A549 (cell line): ENCODE data around the gene KLHDC7B. TPM values are rescaled to one million over a fixed set of nuclear protein-coding genes. Genes with fewer than 3 reads are reported as not detected.
A peak's percentile ranks its signal among the peaks of the same experiment; 100 is the strongest.

ENCODE experiments used
- ATAC-seq, 2 experiments: fragments of 200-7000 bp in 1 of 2; fragments of >200 bp in 1 of 2; cut with Nextera tagmentation in 1 of 2; cut with Tn5 transposase in 1 of 2; 3 replicates each; pipeline versions ENCODE4 v1.8.0 to v1.9.1; 2018 to 2020; ENCODE audit warnings: mild to moderate bottlenecking in 1 of 2, moderate library complexity in 1 of 2
- CTCF ChIA-PET: fragments of 300-600 bp; sonication (Branson Sonifier 250); formaldehyde crosslinking; extraction: SDS; loops from one replicate; lab custom pipeline; 2021; ENCODE audit warnings: antibody characterized with exemption, inconsistent platforms; lab: Yijun Ruan, JAX
- POLR2A ChIA-PET: fragments of 350-600 bp; formaldehyde crosslinking; extraction: SDS; loops from one replicate; lab custom pipeline; 2021; ENCODE audit warnings: antibody characterized with exemption, inconsistent platforms; lab: Yijun Ruan, JAX
- DNase-seq, 2 experiments: peaks; one replicate each; pipeline versions ENCODE4 v3.0.0 to v3.0.0-alpha.2; 2011 to 2016; ENCODE audit warnings: low read depth in 1 of 2, low spot score in 1 of 2
- FAIRE-seq: peaks from 2 replicates; lab custom pipeline; 2011; peaks lifted over from hg19 to GRCh38; lab: Jason Lieb, UNC
- H3K27ac ChIP-seq, 2 experiments: fragments of >200 bp; sonication (Bioruptor Twin); formaldehyde crosslinking; 3 replicates each; pipeline ENCODE4 v1.5.1; 2016 to 2017
- H3K4me1 ChIP-seq: fragments of >200 bp; sonication (Bioruptor Twin); formaldehyde crosslinking; 3 replicates; pipeline ENCODE4 v1.6.1; 2016
- H3K4me2 ChIP-seq: fragments of >200 bp; sonication (Bioruptor Twin); formaldehyde crosslinking; 3 replicates; pipeline ENCODE4 v1.6.1; 2016
- H3K4me3 ChIP-seq: fragments of >200 bp; sonication (Bioruptor Twin); formaldehyde crosslinking; 3 replicates; pipeline ENCODE4 v1.5.1; 2016
- H3K9me3 ChIP-seq: fragments of >200 bp; sonication (Bioruptor Twin); formaldehyde crosslinking; 3 replicates; pipeline ENCODE4 v1.6.1; 2016
- CEBPB ChIP-seq, 2 experiments: fragments of >200 bp in 1 of 2; sonication (Bioruptor Twin) in 1 of 2; formaldehyde crosslinking in 1 of 2; IDR thresholded peaks; 2 replicates each; pipeline ENCODE4 v1.6.1; 2012 to 2016
- ESRRA ChIP-seq: fragments of 150-350 bp; IDR thresholded peaks from 2 replicates; pipeline ENCODE4 v1.6.1; 2014; ENCODE audit warnings: mild to moderate bottlenecking, low read length, borderline replicate concordance
- GATA3 ChIP-seq: IDR thresholded peaks from 2 replicates; pipeline ENCODE4 v1.6.1; 2012; ENCODE audit warnings: borderline replicate concordance
- MAFK ChIP-seq: fragments of 450-650 bp; IDR thresholded peaks from 2 replicates; pipeline ENCODE4 v1.6.1; 2014; ENCODE audit not compliant: partially characterized antibody
- MAZ ChIP-seq: fragments of 150-350 bp; IDR thresholded peaks from 2 replicates; pipeline ENCODE4 v1.6.1; 2014; ENCODE audit warnings: antibody characterized with exemption, low read depth, low read length, borderline replicate concordance
- RAD21 ChIP-seq, 2 experiments: fragments of >200 bp in 1 of 2; sonication (Bioruptor Twin) in 1 of 2; formaldehyde crosslinking in 1 of 2; IDR thresholded peaks in 1 of 2; conservative IDR thresholded peaks in 1 of 2; 2 replicates in 1 of 2; 3 replicates in 1 of 2; pipeline ENCODE4 v1.6.1; 2012 to 2018; ENCODE audit warnings: inconsistent platforms in 1 of 2
- RFX5 ChIP-seq: fragments of 450-650 bp; IDR thresholded peaks from 2 replicates; pipeline ENCODE4 v1.7.1; 2014; ENCODE audit warnings: antibody characterized with exemption, mild to moderate bottlenecking, moderate library complexity
- RNF2 ChIP-seq: fragments of 200-600 bp; sonication (generic); IDR thresholded peaks from 2 replicates; pipeline ENCODE4 v1.6.1; 2016; ENCODE audit warnings: low read depth, mild to moderate bottlenecking, antibody characterized with exemption, moderate library complexity, borderline replicate concordance
- ZFP36 ChIP-seq: fragments of 450-650 bp; IDR thresholded peaks from 2 replicates; pipeline ENCODE4 v1.6.1; 2014; ENCODE audit warnings: borderline replicate concordance; ENCODE audit not compliant: partially characterized antibody
- WGBS: methylation state at CpG from one replicate; pipeline ENCODE4 v1.1.6; 2017; ENCODE audit errors: missing lambda C conversion rate; 5-methylcytosine and 5-hydroxymethylcytosine counted together
- polyA plus RNA-seq, 4 experiments: library from polyadenylated mRNA; depleted of rRNA in 3 of 4; stranded (reverse); fragments of >200 nt; fragmentation: RNase III in 1 of 4; extraction: RNeasy Plus Mini Kit Qiagen cat#74134 plus additional on column Dnase treatment in 1 of 4; gene quantifications; 2 replicates in 3 of 4; 3 replicates in 1 of 4; pipeline ENCODE4 v1.2.3, GENCODE V29; 2011 to 2017
- TF ChIP-seq, protein P1 (sequence below): IDR thresholded peaks from 2 replicates; pipeline ENCODE4 v1.6.1; 2012
- TF ChIP-seq, protein P2 (sequence below): fragments of >200 bp; sonication (Bioruptor Twin); formaldehyde crosslinking; IDR thresholded peaks from 3 replicates; pipeline ENCODE4 v1.6.1; 2016
- TF ChIP-seq, protein P3 (sequence below): IDR thresholded peaks from 2 replicates; pipeline ENCODE4 v1.6.1; 2012
- TF ChIP-seq, protein P4 (sequence below): IDR thresholded peaks from 2 replicates; pipeline ENCODE4 v1.6.1; 2012; ENCODE audit warnings: low read depth, borderline replicate concordance
- TF ChIP-seq, protein P5 (sequence below): fragments of 150-350 bp; IDR thresholded peaks from 2 replicates; pipeline ENCODE4 v1.6.1; 2014; ENCODE audit warnings: low read depth, mild to moderate bottlenecking, low read length
- TF ChIP-seq, protein P6 (sequence below): fragments of 250-450 bp; sonication (Bioruptor Pico); IDR thresholded peaks from 2 replicates; pipeline ENCODE4 v1.5.0; 2020; ENCODE audit warnings: low read depth, mild to moderate bottlenecking, moderate library complexity

The KLHDC7B gene
- polyA plus RNA-seq, 2 of the 4 experiments (the other 2 are of a cell fraction), result 0.09 TPM; not detected in 1

DNA sequence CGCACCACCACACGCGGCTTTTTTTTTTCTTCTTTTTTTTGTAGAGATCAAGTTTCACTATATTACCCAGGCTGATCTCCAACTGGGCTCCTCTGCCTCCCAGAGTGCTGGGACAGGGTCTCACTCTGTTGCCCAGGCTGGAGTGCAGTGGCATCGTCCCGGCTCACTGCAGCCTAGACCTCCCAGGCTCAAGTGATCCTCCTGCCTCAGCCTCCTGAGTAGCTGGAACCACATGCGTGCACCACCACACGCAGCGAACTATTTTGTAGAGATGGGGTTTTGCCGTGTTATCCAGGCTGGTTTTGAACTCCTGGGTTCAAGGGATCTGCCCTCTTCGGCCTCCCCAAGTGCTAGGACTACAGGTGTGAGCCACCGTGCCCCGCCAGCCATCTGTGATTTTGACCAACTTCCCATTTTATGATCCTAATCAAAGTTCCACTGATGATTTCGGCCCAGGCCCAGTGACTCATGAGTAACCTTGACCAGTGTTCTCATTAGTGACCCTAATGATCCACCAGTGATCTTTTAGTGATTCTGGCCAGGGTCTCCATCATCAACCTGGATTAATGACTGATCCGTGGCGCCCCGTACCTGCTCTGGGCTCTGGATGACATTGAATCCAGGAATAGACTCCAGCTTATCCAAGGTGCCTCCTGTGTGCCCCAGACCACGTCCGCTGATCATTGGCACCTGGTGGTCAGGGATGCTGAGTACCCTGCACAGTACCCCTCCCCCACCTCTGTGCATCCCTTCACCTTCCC is 17.6 kb upstream of the KLHDC7B start (continued):
- TF ChIP-seq, protein P1, sequence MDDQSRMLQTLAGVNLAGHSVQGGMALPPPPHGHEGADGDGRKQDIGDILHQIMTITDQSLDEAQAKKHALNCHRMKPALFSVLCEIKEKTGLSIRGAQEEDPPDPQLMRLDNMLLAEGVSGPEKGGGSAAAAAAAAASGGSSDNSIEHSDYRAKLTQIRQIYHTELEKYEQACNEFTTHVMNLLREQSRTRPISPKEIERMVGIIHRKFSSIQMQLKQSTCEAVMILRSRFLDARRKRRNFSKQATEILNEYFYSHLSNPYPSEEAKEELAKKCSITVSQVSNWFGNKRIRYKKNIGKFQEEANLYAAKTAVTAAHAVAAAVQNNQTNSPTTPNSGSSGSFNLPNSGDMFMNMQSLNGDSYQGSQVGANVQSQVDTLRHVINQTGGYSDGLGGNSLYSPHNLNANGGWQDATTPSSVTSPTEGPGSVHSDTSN, result 0 out of 2 replicates have a peak, but pooled peaks have one; percentile 34
- TF ChIP-seq CEBPB (IDR thresholded peaks at IDR 0.05), result no peak
- TF ChIP-seq, protein P2, sequence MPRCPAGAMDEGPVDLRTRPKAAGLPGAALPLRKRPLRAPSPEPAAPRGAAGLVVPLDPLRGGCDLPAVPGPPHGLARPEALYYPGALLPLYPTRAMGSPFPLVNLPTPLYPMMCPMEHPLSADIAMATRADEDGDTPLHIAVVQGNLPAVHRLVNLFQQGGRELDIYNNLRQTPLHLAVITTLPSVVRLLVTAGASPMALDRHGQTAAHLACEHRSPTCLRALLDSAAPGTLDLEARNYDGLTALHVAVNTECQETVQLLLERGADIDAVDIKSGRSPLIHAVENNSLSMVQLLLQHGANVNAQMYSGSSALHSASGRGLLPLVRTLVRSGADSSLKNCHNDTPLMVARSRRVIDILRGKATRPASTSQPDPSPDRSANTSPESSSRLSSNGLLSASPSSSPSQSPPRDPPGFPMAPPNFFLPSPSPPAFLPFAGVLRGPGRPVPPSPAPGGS, result no peak
- no peak for TF ChIP-seq ESRRA
- no peak for TF ChIP-seq RNF2
- TF ChIP-seq RAD21 (conservative IDR thresholded peaks at IDR 0.05 in 1 of 2, IDR thresholded peaks at IDR 0.05 in 1 of 2), result no peak
- TF ChIP-seq, protein P3, sequence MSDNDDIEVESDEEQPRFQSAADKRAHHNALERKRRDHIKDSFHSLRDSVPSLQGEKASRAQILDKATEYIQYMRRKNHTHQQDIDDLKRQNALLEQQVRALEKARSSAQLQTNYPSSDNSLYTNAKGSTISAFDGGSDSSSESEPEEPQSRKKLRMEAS, result 0 out of 2 replicates have a peak, but pooled peaks have one; percentile 9
- TF ChIP-seq MAFK, result no peak
- TF ChIP-seq, protein P4, sequence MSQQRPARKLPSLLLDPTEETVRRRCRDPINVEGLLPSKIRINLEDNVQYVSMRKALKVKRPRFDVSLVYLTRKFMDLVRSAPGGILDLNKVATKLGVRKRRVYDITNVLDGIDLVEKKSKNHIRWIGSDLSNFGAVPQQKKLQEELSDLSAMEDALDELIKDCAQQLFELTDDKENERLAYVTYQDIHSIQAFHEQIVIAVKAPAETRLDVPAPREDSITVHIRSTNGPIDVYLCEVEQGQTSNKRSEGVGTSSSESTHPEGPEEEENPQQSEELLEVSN, result no peak
- no peak for TF ChIP-seq RFX5
- TF ChIP-seq, protein P5, sequence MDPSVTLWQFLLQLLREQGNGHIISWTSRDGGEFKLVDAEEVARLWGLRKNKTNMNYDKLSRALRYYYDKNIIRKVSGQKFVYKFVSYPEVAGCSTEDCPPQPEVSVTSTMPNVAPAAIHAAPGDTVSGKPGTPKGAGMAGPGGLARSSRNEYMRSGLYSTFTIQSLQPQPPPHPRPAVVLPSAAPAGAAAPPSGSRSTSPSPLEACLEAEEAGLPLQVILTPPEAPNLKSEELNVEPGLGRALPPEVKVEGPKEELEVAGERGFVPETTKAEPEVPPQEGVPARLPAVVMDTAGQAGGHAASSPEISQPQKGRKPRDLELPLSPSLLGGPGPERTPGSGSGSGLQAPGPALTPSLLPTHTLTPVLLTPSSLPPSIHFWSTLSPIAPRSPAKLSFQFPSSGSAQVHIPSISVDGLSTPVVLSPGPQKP, result no peak
- TF ChIP-seq, protein P6, sequence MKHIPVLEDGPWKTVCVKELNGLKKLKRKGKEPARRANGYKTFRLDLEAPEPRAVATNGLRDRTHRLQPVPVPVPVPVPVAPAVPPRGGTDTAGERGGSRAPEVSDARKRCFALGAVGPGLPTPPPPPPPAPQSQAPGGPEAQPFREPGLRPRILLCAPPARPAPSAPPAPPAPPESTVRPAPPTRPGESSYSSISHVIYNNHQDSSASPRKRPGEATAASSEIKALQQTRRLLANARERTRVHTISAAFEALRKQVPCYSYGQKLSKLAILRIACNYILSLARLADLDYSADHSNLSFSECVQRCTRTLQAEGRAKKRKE, result no peak
- no peak for TF ChIP-seq ZFP36

DNA sequence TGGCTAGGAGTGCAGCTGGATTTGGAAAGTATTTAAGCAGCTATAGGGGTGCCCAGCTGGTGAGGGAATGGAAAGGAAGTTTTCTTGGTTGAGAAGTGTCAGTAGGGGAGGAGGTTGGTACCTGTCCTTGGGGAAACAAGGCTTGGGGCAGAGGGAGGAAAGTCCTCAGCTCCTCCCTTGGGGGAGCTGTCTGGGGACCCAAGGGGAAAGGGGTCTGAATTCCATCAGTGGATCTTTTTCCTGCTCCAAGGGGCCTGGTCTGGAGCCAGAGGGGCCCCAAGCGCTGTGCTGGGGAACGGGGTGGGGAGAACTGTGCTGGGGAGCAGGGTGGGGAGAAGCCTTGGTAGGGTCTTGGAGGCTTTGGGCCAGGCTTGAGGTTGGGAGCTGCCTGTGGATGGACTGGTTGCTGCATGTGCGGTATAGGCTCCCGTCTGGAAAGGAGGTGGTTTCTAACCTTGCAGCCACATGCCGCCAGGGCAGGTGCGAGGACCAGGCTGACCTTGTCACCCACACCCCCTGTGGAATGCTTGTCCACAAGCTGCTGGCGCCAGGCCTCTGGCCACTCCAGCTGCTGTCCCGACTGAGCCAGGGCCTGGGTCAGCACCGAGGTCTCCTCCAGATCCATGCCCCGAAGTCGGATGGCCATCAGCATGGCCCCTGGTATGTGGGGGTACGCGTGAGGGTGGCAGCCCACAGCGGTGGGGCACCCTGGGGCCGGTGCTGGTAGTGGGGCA is 16.9 kb upstream of the KLHDC7B start:
- H3K4me3 ChIP-seq, result peak overlapping the region; percentile 64; the same call in 2 of the 3 replicates
- DNase-seq, result no peak
- POLR2A ChIA-PET, result interaction anchor here (0.9 to 1.2 kb wide), 2 partner anchors 21 to 34 kb away, joined by 3 read pairs; partner anchors contain the start of genes LMF2 and SYCE3

More for the DNA sequence above, 16.9 kb upstream of the KLHDC7B start:
- TF ChIP-seq, protein P1, result peak; percentile 31; the same call in 1 of the 2 replicates
- no peak for TF ChIP-seq GATA3
- no peak for TF ChIP-seq MAZ
- TF ChIP-seq, all 56 proteins: peak for 1
- Histone ChIP-seq H3K9me3 (no peaks in the 10 kb centered on the region), H3K4me2 (peak overlapping the region; percentile 92), H3K4me1 (peaks cover 30% of the 10 kb centered on the region), H3K27ac (peak overlapping the region in 1 of 2 experiments; percentile 98; a peak in 4 of 6 replicates)
- CTCF ChIA-PET, result interaction anchor here (0.9 to 3.0 kb wide), 4 partner anchors 10 to 92 kb away, joined by 3 to 19 read pairs (median 4); partner anchors contain the start of gene SYCE3
- 100% methylated on average over 3 of the region's 15 CpGs for WGBS
- no peak for ATAC-seq
- FAIRE-seq, result no peak
